Lower lobe of right lung (tissue), 2 donors: ENCODE results near the gene UCK1. TPM values are rescaled to one million over a fixed set of nuclear protein-coding genes. Genes with fewer than 3 reads are reported as not detected.

Experiments used
- ATAC-seq, 2 donors: fragments of 200-7000 bp; cut with Tn5 transposase; one replicate each; pipeline ENCODE4 v1.9.1; 2020 to 2022; ENCODE audit warnings: mild to moderate bottlenecking in 2 of 2, moderate library complexity in 2 of 2
- DNase-seq: peaks from one replicate; pipeline ENCODE4 v3.0.0-alpha.2; 2020
- H3K27ac ChIP-seq: fragments of 200-600 bp; one replicate; pipeline ENCODE4 v1.8.0; 2022
- H3K27me3 ChIP-seq: fragments of 200-600 bp; one replicate; pipeline ENCODE4 v1.8.0; 2022; ENCODE audit warnings: low read depth
- H3K36me3 ChIP-seq: fragments of 200-600 bp; one replicate; pipeline ENCODE4 v1.8.0; 2022; ENCODE audit warnings: mild to moderate bottlenecking
- H3K4me1 ChIP-seq: fragments of 200-600 bp; one replicate; pipeline ENCODE4 v1.8.0; 2022
- H3K4me3 ChIP-seq: fragments of 200-600 bp; one replicate; pipeline ENCODE4 v1.8.0; 2022; ENCODE audit warnings: mild to moderate bottlenecking
- H3K9me3 ChIP-seq: fragments of 200-600 bp; one replicate; pipeline ENCODE4 v1.8.0; 2022
- intact Hi-C: fragments of 100-400 bp; cut with DNase I; formaldehyde crosslinking; loops from one replicate; pipeline ENCODE4 v1.11.0; 2022
- total RNA-seq: library from RNA; stranded (reverse); fragmentation: NEBNext Ultra II Directional; extraction: Animal tissue kit (Norgen Biotek cat#: 25700); gene quantifications from one replicate; pipeline ENCODE4 v1.2.1, GENCODE V29; 2021
- TF ChIP-seq, protein P1 (sequence below): fragments of 200-600 bp; IDR thresholded peaks from one replicate; pipeline ENCODE4 v1.8.0; 2022; ENCODE audit warnings: antibody characterized with exemption, mild to moderate bottlenecking
- donor health status: DM: no; HTN: yes; CAD: no; lungs with severe emphysema.

UCK1 gene
- total RNA-seq, 1 donor from 2014 or later = 25.9 TPM

GRCh38 chr9:131525643-131526565 lies 5.2 kb downstream of the UCK1 start:
- no peak for DNase-seq
- Histone ChIP-seq H3K4me3 (no peak overlapping the region), H3K4me1 (peaks cover 11% of the 10 kb centered on the region), H3K36me3 (peaks cover 91% of the 10 kb centered on the region), H3K27ac (no peak overlapping the region), H3K9me3 (no peaks in the 10 kb centered on the region), H3K27me3 (no peaks in the 10 kb centered on the region)
- TF ChIP-seq, protein P1, sequence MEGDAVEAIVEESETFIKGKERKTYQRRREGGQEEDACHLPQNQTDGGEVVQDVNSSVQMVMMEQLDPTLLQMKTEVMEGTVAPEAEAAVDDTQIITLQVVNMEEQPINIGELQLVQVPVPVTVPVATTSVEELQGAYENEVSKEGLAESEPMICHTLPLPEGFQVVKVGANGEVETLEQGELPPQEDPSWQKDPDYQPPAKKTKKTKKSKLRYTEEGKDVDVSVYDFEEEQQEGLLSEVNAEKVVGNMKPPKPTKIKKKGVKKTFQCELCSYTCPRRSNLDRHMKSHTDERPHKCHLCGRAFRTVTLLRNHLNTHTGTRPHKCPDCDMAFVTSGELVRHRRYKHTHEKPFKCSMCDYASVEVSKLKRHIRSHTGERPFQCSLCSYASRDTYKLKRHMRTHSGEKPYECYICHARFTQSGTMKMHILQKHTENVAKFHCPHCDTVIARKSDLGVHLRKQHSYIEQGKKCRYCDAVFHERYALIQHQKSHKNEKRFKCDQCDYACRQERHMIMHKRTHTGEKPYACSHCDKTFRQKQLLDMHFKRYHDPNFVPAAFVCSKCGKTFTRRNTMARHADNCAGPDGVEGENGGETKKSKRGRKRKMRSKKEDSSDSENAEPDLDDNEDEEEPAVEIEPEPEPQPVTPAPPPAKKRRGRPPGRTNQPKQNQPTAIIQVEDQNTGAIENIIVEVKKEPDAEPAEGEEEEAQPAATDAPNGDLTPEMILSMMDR = no peak
- no peak for ATAC-seq
- intact Hi-C loops = no loop called here

GRCh38 chr9:131524665-131525315 lies 6.3 kb downstream of the UCK1 start:
- intact Hi-C loops = no loop called here
- Histone ChIP-seq H3K4me1 (peaks cover 3% of the 10 kb centered on the region), H3K9me3 (no peaks in the 10 kb centered on the region), H3K27ac (no peak overlapping the region), H3K4me3 (no peak overlapping the region), H3K27me3 (no peaks in the 10 kb centered on the region), H3K36me3 (peaks cover 100% of the 10 kb centered on the region)
- TF ChIP-seq, protein P1 = no peak
- no peak for DNase-seq
- no peak for ATAC-seq

DNA sequence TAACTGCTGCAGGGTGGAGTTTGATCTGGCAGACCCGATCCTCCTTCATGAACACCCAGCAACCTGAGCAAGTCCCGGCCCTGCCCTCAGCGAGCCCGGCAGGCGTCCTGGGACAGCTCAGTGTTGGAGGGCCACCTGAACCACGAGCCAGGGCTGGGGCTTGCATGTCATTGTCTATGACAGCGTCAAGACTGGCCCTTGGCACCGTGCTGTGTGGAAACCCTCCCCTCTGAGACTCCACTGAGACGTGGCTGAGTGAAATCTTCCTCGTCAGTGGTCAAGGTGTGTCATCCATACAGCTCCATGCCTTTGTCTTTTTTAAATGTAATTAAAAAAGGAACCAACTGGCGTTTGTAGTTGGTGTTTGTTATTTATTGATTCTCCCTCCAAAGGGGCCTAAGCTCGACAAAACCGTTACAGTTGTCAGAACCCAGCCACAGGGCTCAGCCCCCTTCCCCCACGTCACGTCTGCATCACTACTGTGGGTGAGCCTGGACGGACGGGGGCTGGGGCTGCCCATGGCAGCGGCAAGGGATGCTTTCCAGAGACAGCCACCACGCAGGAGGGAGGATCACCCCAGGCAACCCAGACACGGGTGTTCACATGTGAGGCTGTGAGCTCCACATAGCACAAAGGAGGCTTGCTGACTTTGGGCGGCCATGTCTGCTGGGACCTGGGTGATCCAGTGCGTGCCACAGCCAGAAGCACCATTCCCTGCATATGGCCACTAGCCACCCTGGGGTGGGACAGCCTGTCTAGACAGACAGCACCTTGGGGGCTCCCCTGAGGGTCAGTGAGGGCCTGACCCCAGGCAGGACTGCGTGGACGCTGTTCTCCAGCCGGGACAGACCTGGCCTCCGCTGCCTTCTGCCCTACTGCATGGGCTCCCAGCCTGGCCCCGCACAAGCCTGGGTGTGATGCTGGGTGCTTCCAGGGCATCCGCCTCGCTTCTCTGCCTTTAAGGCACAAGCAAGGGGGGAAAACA lies 7.3 kb downstream of the UCK1 start:
- no peak for ATAC-seq
- H3K36me3 ChIP-seq = peaks cover 100% of the 10 kb centered on the region

DNA sequence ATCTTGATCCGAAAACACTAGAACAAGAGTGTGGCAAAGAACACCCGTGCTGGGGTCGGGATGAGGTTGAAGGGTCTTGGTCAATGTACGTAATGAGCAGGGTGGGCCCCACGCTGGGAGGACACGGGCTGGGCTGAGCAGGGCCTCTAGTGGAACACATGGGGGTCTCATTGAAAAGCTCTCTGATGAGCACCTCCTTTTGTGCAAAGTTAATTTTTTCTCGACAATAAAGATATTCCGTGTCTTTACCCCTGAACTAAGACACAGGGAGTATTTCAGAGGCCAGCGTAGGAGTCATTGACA lies 8.0 kb downstream of the UCK1 start:
- no peaks in the 10 kb centered on the region for H3K9me3 ChIP-seq
- H3K4me3 ChIP-seq = no peak overlapping the region
- peaks cover 100% of the 10 kb centered on the region for H3K36me3 ChIP-seq
- TF ChIP-seq, protein P1 = no peak
- DNase-seq (no peak), ATAC-seq (no peak)
- H3K4me1 ChIP-seq = no peaks in the 10 kb centered on the region
- H3K27ac ChIP-seq = no peak overlapping the region
- H3K27me3 ChIP-seq = no peaks in the 10 kb centered on the region
- intact Hi-C loops = no loop called here

More for the DNA sequence above, 7.3 kb downstream of the UCK1 start:
- TF ChIP-seq, protein P1 = no peak
- H3K4me1 ChIP-seq = no peaks in the 10 kb centered on the region
- DNase-seq = no peak
- H3K9me3 ChIP-seq = no peaks in the 10 kb centered on the region
- no peaks in the 10 kb centered on the region for H3K27me3 ChIP-seq
- intact Hi-C loops = no loop called here
- no peak overlapping the region for H3K4me3 ChIP-seq
- H3K27ac ChIP-seq = no peak overlapping the region
